ENCODE measurements around the gene OR2V2.

OR2V2 gene

DNA sequence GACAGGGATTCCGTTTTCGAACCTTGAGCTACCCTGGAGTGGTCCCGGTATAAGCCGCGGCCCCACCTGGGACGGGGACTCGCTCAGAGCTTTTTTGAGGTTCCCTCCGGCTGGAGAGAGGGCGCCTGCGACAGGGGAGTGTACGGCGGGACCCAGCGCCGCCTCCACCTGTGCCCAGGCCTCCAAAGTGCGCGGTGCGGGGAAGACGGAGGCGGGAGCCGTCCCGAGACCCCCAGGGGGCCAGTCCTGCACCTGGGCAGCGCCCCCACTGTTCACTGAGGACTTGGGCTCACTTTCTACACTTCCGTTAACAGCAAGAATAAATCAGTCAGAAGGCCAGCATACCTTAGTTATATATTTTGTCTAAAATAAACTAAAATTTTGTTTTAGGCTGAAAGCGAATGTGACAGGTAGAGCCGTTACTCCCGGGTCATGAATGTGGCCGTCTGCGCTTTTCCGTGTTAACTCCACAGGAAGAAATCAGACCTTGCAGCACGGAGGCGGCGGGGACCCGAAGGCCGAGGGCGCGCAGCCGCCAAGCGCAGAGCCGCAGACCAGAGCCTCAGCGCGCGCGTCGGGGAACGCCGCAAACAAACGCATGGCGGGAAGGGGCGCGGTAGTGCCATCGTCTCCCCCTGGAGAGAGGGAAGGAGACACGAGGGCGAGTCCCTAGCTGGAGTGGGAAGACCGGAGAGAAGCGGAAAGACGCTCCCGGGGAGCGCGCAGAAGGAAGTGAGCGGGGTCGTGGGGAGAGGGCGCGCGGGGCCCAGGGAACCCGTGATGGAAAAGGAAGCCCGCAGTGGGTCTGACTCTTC lies 43.5 kb downstream of the OR2V2 start:
- peak; percentile 23 for ATAC-seq
- TF ChIP-seq, protein P1, sequence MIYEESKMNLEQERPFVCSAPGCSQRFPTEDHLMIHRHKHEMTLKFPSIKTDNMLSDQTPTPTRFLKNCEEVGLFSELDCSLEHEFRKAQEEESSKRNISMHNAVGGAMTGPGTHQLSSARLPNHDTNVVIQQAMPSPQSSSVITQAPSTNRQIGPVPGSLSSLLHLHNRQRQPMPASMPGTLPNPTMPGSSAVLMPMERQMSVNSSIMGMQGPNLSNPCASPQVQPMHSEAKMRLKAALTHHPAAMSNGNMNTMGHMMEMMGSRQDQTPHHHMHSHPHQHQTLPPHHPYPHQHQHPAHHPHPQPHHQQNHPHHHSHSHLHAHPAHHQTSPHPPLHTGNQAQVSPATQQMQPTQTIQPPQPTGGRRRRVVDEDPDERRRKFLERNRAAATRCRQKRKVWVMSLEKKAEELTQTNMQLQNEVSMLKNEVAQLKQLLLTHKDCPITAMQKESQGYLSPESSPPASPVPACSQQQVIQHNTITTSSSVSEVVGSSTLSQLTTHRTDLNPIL (CRISPR knock-in tag; IDR thresholded peaks at IDR 0.05; ENCODE audit: low read depth) = no peak
- TF ChIP-seq OSR1 (CRISPR knock-in tag; IDR thresholded peaks at IDR 0.05) (no peak), ZFP30 (CRISPR knock-in tag; IDR thresholded peaks at IDR 0.05) (no peak), ESRRG (CRISPR knock-in tag; IDR thresholded peaks at IDR 0.05) (no peak), BACH2 (CRISPR knock-in tag; IDR thresholded peaks at IDR 0.05; ENCODE audit: borderline replicate concordance) (no peak), ZNF70 (CRISPR knock-in tag; IDR thresholded peaks at IDR 0.05) (no peak), RARB (CRISPR knock-in tag; IDR thresholded peaks at IDR 0.05) (no peak), TCF4 (CRISPR knock-in tag; IDR thresholded peaks at IDR 0.05; ENCODE audit: borderline replicate concordance) (no peak), ZNF8 (CRISPR knock-in tag; IDR thresholded peaks at IDR 0.05) (no peak), CSDC2 (CRISPR knock-in tag; IDR thresholded peaks at IDR 0.05) (no peak), ZC3H10 (CRISPR knock-in tag; IDR thresholded peaks at IDR 0.05) (no peak), TOX (CRISPR knock-in tag; IDR thresholded peaks at IDR 0.05; ENCODE audit: borderline replicate concordance) (no peak)
- TF ChIP-seq, protein P2, sequence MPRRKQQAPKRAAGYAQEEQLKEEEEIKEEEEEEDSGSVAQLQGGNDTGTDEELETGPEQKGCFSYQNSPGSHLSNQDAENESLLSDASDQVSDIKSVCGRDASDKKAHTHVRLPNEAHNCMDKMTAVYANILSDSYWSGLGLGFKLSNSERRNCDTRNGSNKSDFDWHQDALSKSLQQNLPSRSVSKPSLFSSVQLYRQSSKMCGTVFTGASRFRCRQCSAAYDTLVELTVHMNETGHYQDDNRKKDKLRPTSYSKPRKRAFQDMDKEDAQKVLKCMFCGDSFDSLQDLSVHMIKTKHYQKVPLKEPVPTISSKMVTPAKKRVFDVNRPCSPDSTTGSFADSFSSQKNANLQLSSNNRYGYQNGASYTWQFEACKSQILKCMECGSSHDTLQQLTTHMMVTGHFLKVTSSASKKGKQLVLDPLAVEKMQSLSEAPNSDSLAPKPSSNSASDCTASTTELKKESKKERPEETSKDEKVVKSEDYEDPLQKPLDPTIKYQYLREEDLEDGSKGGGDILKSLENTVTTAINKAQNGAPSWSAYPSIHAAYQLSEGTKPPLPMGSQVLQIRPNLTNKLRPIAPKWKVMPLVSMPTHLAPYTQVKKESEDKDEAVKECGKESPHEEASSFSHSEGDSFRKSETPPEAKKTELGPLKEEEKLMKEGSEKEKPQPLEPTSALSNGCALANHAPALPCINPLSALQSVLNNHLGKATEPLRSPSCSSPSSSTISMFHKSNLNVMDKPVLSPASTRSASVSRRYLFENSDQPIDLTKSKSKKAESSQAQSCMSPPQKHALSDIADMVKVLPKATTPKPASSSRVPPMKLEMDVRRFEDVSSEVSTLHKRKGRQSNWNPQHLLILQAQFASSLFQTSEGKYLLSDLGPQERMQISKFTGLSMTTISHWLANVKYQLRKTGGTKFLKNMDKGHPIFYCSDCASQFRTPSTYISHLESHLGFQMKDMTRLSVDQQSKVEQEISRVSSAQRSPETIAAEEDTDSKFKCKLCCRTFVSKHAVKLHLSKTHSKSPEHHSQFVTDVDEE (CRISPR knock-in tag; IDR thresholded peaks at IDR 0.05) = no peak
- TF ChIP-seq, protein P3, sequence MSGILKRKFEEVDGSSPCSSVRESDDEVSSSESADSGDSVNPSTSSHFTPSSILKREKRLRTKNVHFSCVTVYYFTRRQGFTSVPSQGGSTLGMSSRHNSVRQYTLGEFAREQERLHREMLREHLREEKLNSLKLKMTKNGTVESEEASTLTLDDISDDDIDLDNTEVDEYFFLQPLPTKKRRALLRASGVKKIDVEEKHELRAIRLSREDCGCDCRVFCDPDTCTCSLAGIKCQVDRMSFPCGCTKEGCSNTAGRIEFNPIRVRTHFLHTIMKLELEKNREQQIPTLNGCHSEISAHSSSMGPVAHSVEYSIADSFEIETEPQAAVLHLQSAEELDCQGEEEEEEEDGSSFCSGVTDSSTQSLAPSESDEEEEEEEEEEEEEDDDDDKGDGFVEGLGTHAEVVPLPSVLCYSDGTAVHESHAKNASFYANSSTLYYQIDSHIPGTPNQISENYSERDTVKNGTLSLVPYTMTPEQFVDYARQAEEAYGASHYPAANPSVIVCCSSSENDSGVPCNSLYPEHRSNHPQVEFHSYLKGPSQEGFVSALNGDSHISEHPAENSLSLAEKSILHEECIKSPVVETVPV (CRISPR knock-in tag; IDR thresholded peaks at IDR 0.05) = no peak

DNA sequence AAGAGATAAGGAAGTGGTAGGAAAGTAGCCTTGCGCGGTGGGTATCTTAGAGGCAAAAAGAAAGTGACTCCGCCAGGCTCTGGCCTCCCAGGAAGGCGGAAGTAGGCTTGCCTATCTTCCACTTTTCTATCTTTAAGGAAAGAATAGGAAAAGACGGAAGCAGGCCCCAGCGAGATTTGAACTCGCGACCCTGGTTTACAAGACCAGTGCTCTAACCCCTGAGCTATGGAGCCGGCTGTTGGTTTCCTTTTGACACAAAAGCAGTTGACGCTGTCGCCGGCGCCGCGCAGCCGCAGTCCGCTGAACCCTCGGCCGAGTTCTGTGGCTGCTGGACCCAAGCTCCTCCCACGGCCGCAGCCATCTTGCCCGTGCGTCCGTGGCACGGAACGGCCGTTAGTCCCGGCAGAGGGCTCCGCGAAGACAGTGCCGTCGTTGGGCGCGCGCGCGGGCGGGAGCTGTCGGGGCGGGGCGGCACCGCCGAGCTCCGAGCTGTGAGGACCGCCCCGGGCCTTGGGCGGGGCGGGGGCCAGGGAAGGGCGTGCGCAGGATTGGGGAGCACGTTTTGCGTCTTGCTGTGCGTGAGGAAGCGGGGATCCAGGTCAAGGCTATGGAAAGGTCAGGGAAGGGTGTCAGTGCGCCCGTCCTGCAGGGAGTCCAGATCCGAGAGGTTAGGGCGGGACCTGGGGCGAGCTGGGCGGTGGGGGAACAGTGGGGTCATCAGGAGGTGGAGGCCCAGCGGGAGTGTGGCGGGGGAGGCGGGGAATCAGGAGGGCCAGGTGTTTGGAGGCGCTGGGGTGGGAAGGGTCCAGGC lies 44.3 kb downstream of the OR2V2 start:
- TF ChIP-seq RARB (CRISPR knock-in tag; IDR thresholded peaks at IDR 0.05) = no peak
- TF ChIP-seq, protein P2 (CRISPR knock-in tag; IDR thresholded peaks at IDR 0.05) = no peak
- no peak for TF ChIP-seq PPARA (CRISPR knock-in tag; IDR thresholded peaks at IDR 0.05; ENCODE audit: borderline replicate concordance)
- no peak for TF ChIP-seq GLIS3 (CRISPR knock-in tag; IDR thresholded peaks at IDR 0.05)
- no peak for TF ChIP-seq TCF4 (CRISPR knock-in tag; IDR thresholded peaks at IDR 0.05; ENCODE audit: borderline replicate concordance)
- TF ChIP-seq TOX (CRISPR knock-in tag; IDR thresholded peaks at IDR 0.05; ENCODE audit: borderline replicate concordance) = no peak
- TF ChIP-seq, protein P1 (CRISPR knock-in tag; IDR thresholded peaks at IDR 0.05; ENCODE audit: low read depth) = no peak
- no peak for TF ChIP-seq OSR1 (CRISPR knock-in tag; IDR thresholded peaks at IDR 0.05)
- no peak for TF ChIP-seq BACH2 (CRISPR knock-in tag; IDR thresholded peaks at IDR 0.05; ENCODE audit: borderline replicate concordance)
- no peak for TF ChIP-seq ZNF70 (CRISPR knock-in tag; IDR thresholded peaks at IDR 0.05)
- peak; percentile 73 for ATAC-seq
